Left lung (tissue), 10 donors: Measurements from ENCODE around the gene GPHN. TPM values are rescaled to one million over a fixed set of nuclear protein-coding genes. Genes with fewer than 3 reads are reported as not detected.
A peak's percentile ranks its signal among the peaks of the same experiment; 100 is the strongest.

Experiments used
- ATAC-seq: fragments of 200-7000 bp; cut with Tn5 transposase; one replicate; pipeline ENCODE4 v1.9.1; 2020; ENCODE audit warnings: moderate library complexity
- DNase-seq, 4 donors: peaks; one replicate each; pipeline ENCODE4 v3.0.0-alpha.2; 2013 to 2020
- H3K27ac ChIP-seq, 2 donors: fragments of 200-600 bp; sonication (generic) in 1 of 2; one replicate each; pipeline versions ENCODE4 v1.5.0 to v1.8.0; 2020 to 2021
- H3K27me3 ChIP-seq, 2 donors: fragments of 200-600 bp; sonication (generic) in 1 of 2; one replicate each; pipeline versions ENCODE4 v1.5.0 to v1.8.0; 2020 to 2021
- H3K36me3 ChIP-seq, 2 donors: fragments of 200-600 bp; sonication (generic) in 1 of 2; one replicate each; pipeline versions ENCODE4 v1.5.0 to v1.8.0; 2020 to 2021
- H3K4me1 ChIP-seq, 2 donors: fragments of 200-600 bp; one replicate each; pipeline ENCODE4 v1.8.0; 2021
- H3K4me3 ChIP-seq, 2 donors: fragments of 200-600 bp; sonication (generic) in 1 of 2; one replicate each; pipeline versions ENCODE4 v1.5.0 to v1.8.0; 2020 to 2021; ENCODE audit warnings: mild to moderate bottlenecking in 1 of 2
- H3K9me3 ChIP-seq, 2 donors: fragments of 200-600 bp; sonication (generic) in 1 of 2; one replicate each; pipeline versions ENCODE4 v1.5.0 to v1.8.0; 2020 to 2021
- intact Hi-C, 2 donors: fragments of 100-400 bp; cut with DNase I; formaldehyde crosslinking; loops; one replicate each; pipeline versions ENCODE4 v1.11.2 to v1.14.2; 2022
- polyA plus RNA-seq, 6 donors: library from polyadenylated mRNA; unstranded; fragments of 120-200 nt; gene quantifications; one replicate each; pipeline ENCODE4 v1.2.1, GENCODE V29; 2013; ENCODE audit not compliant: insufficient read length in 6 of 6
- total RNA-seq, 2 donors: library from RNA; stranded (reverse); fragmentation: NEBNext Ultra II Directional; extraction: Animal tissue kit (Norgen Biotek cat#: 25700); gene quantifications; one replicate each; pipeline ENCODE4 v1.2.1, GENCODE V29; 2021
- TF ChIP-seq, protein P1 (sequence below), 2 donors: fragments of 200-600 bp; sonication (generic) in 1 of 2; IDR thresholded peaks; one replicate each; pipeline versions ENCODE4 v1.5.0 to v1.8.0; 2021; ENCODE audit warnings: antibody characterized with exemption in 2 of 2
- donor health status: DM: no; HTN: yes; CAD: no.
- donor health status: DM: no; HTN: no; CAD: no.

The GPHN gene
- total and polyA plus RNA-seq, 8 donors, result 22.6 to 31.1 (median 25.7) TPM

DNA sequence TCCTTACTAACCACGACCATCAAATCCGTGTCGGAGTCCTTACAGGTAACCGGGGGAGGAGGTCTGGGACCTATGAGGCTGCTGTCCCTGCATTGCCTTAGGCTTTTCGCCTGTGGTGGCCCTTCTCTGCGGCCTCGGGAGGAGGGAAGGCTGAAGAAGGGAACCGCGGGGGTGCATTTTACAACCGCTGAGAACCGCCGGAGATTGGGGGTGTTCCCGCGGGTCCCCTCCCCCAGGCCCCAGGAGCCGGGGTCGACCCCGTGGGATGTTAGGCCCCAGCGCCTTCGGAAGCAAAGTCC is 549 bp downstream of the GPHN start:
- TF ChIP-seq, protein P1, sequence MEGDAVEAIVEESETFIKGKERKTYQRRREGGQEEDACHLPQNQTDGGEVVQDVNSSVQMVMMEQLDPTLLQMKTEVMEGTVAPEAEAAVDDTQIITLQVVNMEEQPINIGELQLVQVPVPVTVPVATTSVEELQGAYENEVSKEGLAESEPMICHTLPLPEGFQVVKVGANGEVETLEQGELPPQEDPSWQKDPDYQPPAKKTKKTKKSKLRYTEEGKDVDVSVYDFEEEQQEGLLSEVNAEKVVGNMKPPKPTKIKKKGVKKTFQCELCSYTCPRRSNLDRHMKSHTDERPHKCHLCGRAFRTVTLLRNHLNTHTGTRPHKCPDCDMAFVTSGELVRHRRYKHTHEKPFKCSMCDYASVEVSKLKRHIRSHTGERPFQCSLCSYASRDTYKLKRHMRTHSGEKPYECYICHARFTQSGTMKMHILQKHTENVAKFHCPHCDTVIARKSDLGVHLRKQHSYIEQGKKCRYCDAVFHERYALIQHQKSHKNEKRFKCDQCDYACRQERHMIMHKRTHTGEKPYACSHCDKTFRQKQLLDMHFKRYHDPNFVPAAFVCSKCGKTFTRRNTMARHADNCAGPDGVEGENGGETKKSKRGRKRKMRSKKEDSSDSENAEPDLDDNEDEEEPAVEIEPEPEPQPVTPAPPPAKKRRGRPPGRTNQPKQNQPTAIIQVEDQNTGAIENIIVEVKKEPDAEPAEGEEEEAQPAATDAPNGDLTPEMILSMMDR (IDR thresholded peaks at IDR 0.05), result no peak
- ATAC-seq (no peak), DNase-seq (no peak)
- peak overlapping the region; percentile 66 to 86 for H3K4me3 ChIP-seq
- H3K9me3 ChIP-seq, result no peaks in the 10 kb centered on the region
- H3K36me3 ChIP-seq, result no peaks in the 10 kb centered on the region
- peak overlapping the region; percentile 82 to 90 for H3K27ac ChIP-seq
- H3K4me1 ChIP-seq, result peaks cover 10 to 27% of the 10 kb centered on the region in 2 donors
- H3K27me3 ChIP-seq, result peaks cover 0 to 18% of the 10 kb centered on the region in 2 donors
- intact Hi-C loops, result no loop called here

- peaks cover 0 to 18% of the 10 kb centered on the region in 2 donors for H3K27me3 ChIP-seq
- H3K4me1 ChIP-seq, result peaks cover 10 to 32% of the 10 kb centered on the region in 2 donors
- DNase-seq (peak; percentile 20 to 84 (median 39)), ATAC-seq (peak; percentile 21)
- H3K36me3 ChIP-seq, result no peaks in the 10 kb centered on the region
- intact Hi-C loops, result no loop called here
- no peaks in the 10 kb centered on the region for H3K9me3 ChIP-seq
- TF ChIP-seq, protein P1 (IDR thresholded peaks at IDR 0.05), result no peak
- H3K4me3 ChIP-seq, result peak overlapping the region; percentile 66 to 86
- peak overlapping the region; percentile 82 to 90 for H3K27ac ChIP-seq
Measured at GRCh38 chr14:66508846-66509621, 1.1 kb downstream of the GPHN start.

DNA sequence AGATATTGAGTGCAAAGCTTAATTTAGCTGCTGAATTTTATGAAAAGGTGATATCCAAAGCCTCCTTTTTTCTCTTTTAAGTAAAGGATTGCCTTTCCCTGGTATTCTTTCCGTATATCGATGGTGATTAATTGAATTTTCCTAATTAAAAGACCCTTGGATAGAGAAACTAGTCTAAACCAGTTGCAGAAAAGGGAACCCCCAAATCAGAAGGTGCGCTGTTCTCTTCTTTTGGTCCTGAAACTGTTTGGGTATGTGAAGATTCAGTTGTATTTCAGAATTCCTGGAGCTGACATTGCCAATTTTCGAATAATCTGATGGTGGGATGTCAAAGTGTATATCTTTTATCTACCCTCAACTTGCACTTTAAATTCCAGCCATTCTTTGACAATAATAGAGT is 1.9 kb downstream of the GPHN start:
- ATAC-seq (no peak), DNase-seq (peak in 1 of 4 donors; percentile 5)
- Histone ChIP-seq H3K4me1 (peaks cover 10 to 40% of the 10 kb centered on the region in 2 donors), H3K27ac (no peak overlapping the region), H3K27me3 (peaks cover 0 to 18% of the 10 kb centered on the region in 2 donors), H3K4me3 (peak overlapping the region in 1 of 2 donors; percentile 86), H3K9me3 (no peaks in the 10 kb centered on the region), H3K36me3 (no peaks in the 10 kb centered on the region)
- TF ChIP-seq, protein P1 (IDR thresholded peaks at IDR 0.05), result no peak
- intact Hi-C loops, result no loop called here

DNA sequence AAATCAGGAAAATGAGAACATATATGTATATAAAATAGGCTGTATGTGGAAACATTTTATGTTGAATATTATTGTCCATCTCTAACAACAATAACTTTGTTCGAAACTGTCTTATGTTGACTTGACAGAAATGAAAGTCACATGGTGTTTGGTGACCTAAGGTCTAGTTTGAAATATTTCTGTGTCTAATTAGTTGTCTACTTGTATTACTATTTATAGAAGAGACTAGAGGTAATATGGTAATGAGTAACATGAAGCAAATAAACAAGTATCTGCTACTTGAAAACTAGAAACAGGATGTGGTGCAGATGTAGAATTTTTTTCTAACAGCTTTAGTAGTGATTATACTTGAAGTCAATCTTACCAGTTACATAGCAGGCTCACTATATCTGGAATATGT is 3.9 kb downstream of the GPHN start:
- no peak for ATAC-seq
- Histone ChIP-seq H3K4me1 (peaks cover 9 to 35% of the 10 kb centered on the region in 2 donors), H3K36me3 (no peaks in the 10 kb centered on the region), H3K9me3 (no peaks in the 10 kb centered on the region), H3K27ac (no peak overlapping the region), H3K4me3 (no peak overlapping the region), H3K27me3 (peaks cover 0 to 18% of the 10 kb centered on the region in 2 donors)
- no peak for DNase-seq
- TF ChIP-seq, protein P1 (IDR thresholded peaks at IDR 0.05), result no peak
- intact Hi-C loops, result no loop called here

- no peak overlapping the region for H3K27ac ChIP-seq
- peak; percentile 84 for ATAC-seq
- no peak overlapping the region for H3K4me3 ChIP-seq
- H3K27me3 ChIP-seq, result peaks cover 0 to 12% of the 10 kb centered on the region in 2 donors
- H3K4me1 ChIP-seq, result peaks cover 4 to 23% of the 10 kb centered on the region in 2 donors
- no peak for DNase-seq
- TF ChIP-seq, protein P1 (IDR thresholded peaks at IDR 0.05), result no peak
- no peaks in the 10 kb centered on the region for H3K36me3 ChIP-seq
- H3K9me3 ChIP-seq, result no peaks in the 10 kb centered on the region
- intact Hi-C loops, result no loop called here
Measured at GRCh38 chr14:66514213-66514612, 6.3 kb downstream of the GPHN start.
